ENCODE results near the gene L1CAM. TPM values are rescaled to one million over a fixed set of nuclear protein-coding genes. Genes with fewer than 3 reads are reported as not detected.
A peak's percentile ranks its signal among the peaks of the same experiment; 100 is the strongest.

The L1CAM gene
- total and polyA plus RNA-seq, 4 donors, result 0.19 to 0.83 (median 0.47) TPM

DNA sequence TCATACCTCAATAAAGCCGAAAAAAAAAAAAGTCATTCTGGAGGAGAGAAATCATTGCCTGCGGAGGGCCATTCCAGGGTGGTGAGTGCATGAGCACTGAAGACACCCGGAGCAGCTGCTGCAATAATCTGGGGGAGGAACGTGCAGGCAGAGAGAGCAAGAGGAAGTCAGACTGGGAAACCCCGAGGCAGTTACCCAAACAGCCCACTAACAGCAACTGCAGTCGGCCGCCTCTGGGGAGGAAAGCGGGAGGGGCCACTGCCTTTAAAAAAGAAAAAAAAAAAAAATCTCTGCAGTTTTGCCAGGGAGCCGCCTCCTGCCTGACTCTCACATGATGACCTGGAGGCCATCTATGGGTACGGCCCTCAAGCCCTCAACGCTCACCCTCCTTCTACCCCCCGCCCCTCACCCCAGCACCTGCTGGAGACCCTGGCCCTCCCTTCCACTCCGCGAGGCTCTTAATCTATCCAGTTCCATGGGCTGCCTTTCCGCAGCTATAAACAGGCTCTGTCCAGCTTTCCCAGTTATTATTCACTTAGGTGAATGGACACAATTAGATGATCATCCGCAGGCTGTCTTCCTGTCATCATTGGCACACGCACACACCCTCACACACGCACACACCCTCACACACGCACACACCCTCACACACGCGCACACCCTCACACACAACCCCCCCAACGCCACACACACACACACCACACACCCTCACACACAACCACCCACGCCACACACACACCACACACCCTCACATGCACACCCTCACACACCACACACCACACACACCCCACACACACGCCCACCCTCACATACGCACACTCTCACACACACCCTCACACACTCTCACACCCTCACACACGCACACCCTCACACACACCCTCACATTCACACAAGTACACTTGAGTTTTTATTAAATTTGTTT is 15.1 kb upstream of the L1CAM start:
- TF ChIP-seq, protein P1, sequence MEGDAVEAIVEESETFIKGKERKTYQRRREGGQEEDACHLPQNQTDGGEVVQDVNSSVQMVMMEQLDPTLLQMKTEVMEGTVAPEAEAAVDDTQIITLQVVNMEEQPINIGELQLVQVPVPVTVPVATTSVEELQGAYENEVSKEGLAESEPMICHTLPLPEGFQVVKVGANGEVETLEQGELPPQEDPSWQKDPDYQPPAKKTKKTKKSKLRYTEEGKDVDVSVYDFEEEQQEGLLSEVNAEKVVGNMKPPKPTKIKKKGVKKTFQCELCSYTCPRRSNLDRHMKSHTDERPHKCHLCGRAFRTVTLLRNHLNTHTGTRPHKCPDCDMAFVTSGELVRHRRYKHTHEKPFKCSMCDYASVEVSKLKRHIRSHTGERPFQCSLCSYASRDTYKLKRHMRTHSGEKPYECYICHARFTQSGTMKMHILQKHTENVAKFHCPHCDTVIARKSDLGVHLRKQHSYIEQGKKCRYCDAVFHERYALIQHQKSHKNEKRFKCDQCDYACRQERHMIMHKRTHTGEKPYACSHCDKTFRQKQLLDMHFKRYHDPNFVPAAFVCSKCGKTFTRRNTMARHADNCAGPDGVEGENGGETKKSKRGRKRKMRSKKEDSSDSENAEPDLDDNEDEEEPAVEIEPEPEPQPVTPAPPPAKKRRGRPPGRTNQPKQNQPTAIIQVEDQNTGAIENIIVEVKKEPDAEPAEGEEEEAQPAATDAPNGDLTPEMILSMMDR (IDR thresholded peaks at IDR 0.05; ENCODE audit: control extremely low read depth, extremely low read depth), result no peak
- ATAC-seq (ENCODE audit: insufficient read depth, low FRiP score) (no peak), DNase-seq (peak; percentile 47 to 49 (median 47))
- WGBS, 2 donors, result 28 to 47% methylated on average over 14 to 26 of the region's 26 CpGs
- no peak overlapping the region for H3K27ac ChIP-seq (ENCODE audit: low read depth in 1 of 2, low read length in 1 of 2)
- no peaks in the 10 kb centered on the region for H3K36me3 ChIP-seq (ENCODE audit: control insufficient read depth in 4 of 4, insufficient read depth in 4 of 4, low read length in 4 of 4)
- H3K27me3 ChIP-seq (ENCODE audit: control insufficient read depth in 3 of 3, insufficient read depth in 3 of 3, low read length in 2 of 3), result peaks cover 2 to 11% (median 7%) of the 10 kb centered on the region in 3 donors
- H3K9ac ChIP-seq (ENCODE audit: insufficient read depth in 1 of 2, low read length in 2 of 2), result no peak overlapping the region
- peaks cover 0 to 11% (median 0%) of the 10 kb centered on the region in 4 donors for H3K9me3 ChIP-seq (ENCODE audit: control insufficient read depth in 4 of 4, insufficient read depth in 3 of 4, low read length in 3 of 4)
- peaks cover 0 to 16% (median 0%) of the 10 kb centered on the region in 5 donors for H3K4me1 ChIP-seq (ENCODE audit: control insufficient read depth in 5 of 5, insufficient read depth in 5 of 5, low read length in 5 of 5)
- no peak overlapping the region for H3K4me3 ChIP-seq

- Histone ChIP-seq H3K27me3 (ENCODE audit: control insufficient read depth in 3 of 3, insufficient read depth in 3 of 3, low read length in 2 of 3) (peaks cover 0 to 11% (median 2%) of the 10 kb centered on the region in 3 donors), H3K36me3 (ENCODE audit: control insufficient read depth in 4 of 4, insufficient read depth in 4 of 4, low read length in 4 of 4) (no peaks in the 10 kb centered on the region), H3K4me1 (ENCODE audit: control insufficient read depth in 5 of 5, insufficient read depth in 5 of 5, low read length in 5 of 5) (peaks cover 0 to 4% (median 0%) of the 10 kb centered on the region in 5 donors), H3K9ac (ENCODE audit: insufficient read depth in 1 of 2, low read length in 2 of 2) (no peak overlapping the region), H3K27ac (ENCODE audit: low read depth in 1 of 2, low read length in 1 of 2) (no peak overlapping the region), H3K4me3 (no peak overlapping the region), H3K9me3 (ENCODE audit: control insufficient read depth in 4 of 4, insufficient read depth in 3 of 4, low read length in 3 of 4) (peaks cover 0 to 8% (median 0%) of the 10 kb centered on the region in 4 donors)
- TF ChIP-seq, protein P1 (IDR thresholded peaks at IDR 0.05; ENCODE audit: control extremely low read depth, extremely low read depth), result no peak
- ATAC-seq (ENCODE audit: insufficient read depth, low FRiP score) (no peak), DNase-seq (no peak)
Measured at GRCh38 chrX:153897899-153898298, 11.9 kb upstream of the L1CAM start.

DNA sequence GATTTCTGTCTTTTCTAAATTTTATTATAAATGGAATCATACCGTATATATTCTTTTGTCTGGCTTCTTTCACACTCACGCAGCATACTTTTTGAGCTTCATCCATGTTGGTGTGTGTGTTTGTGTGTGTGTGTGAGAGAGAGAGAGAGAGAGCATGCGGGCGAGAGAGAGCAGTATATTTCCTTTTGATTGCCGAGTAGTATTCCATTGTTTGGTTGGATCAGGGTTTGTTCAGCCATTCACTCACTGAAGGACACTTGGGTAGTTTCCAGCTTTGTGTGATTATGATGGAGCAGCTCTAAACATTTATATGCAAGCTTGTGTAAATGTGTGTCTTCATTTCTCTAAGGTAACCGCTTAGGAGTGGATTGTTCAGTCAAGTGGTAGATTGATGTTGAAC is 3.1 kb upstream of the L1CAM start:
- Histone ChIP-seq H3K36me3 (ENCODE audit: control insufficient read depth in 4 of 4, insufficient read depth in 4 of 4, low read length in 4 of 4) (no peaks in the 10 kb centered on the region), H3K9me3 (ENCODE audit: control insufficient read depth in 4 of 4, insufficient read depth in 3 of 4, low read length in 3 of 4) (peaks cover 0 to 7% (median 0%) of the 10 kb centered on the region in 4 donors), H3K27me3 (ENCODE audit: control insufficient read depth in 3 of 3, insufficient read depth in 3 of 3, low read length in 2 of 3) (peaks cover 18 to 47% (median 36%) of the 10 kb centered on the region in 3 donors), H3K4me1 (ENCODE audit: control insufficient read depth in 5 of 5, insufficient read depth in 5 of 5, low read length in 5 of 5) (peaks cover 0 to 2% (median 0%) of the 10 kb centered on the region in 5 donors), H3K9ac (ENCODE audit: insufficient read depth in 1 of 2, low read length in 2 of 2) (no peak overlapping the region), H3K4me3 (no peak overlapping the region), H3K27ac (ENCODE audit: low read depth in 1 of 2, low read length in 1 of 2) (no peak overlapping the region)
- no peak for DNase-seq
- WGBS, 2 donors, result 96 to 100% methylated on average over 6 of the region's 6 CpGs
- ATAC-seq (ENCODE audit: insufficient read depth, low FRiP score), result no peak
- TF ChIP-seq, protein P1 (IDR thresholded peaks at IDR 0.05; ENCODE audit: control extremely low read depth, extremely low read depth), result no peak
